Lung (tissue), 12 donors: ENCODE measurements around the gene NAXD. TPM values are rescaled to one million over a fixed set of nuclear protein-coding genes. Genes with fewer than 3 reads are reported as not detected.

ENCODE experiments used
- ATAC-seq: fragments of 200-7000 bp; cut with Tn5 transposase; one replicate; pipeline ENCODE4 v1.9.1; 2020; ENCODE audit warnings: moderate number of reproducible peaks; ENCODE audit not compliant: insufficient read depth, low FRiP score
- DNase-seq, 3 donors: peaks; one replicate each; pipeline ENCODE4 v3.0.0-alpha.2; 2013 to 2017
- H3K27ac ChIP-seq, 2 donors: one replicate each; pipeline ENCODE4 v1.5.1; 2013; ENCODE audit warnings: mild to moderate bottlenecking in 2 of 2, moderate library complexity in 2 of 2, control low read depth in 1 of 2, inconsistent platforms in 1 of 2, low read depth in 1 of 2, low read length in 1 of 2
- H3K27me3 ChIP-seq, 3 donors: one replicate each; pipeline ENCODE4 v1.5.1; 2013; ENCODE audit warnings: low read length in 2 of 3; ENCODE audit not compliant: control insufficient read depth in 3 of 3, insufficient read depth in 3 of 3
- H3K36me3 ChIP-seq, 4 donors: one replicate each; pipeline ENCODE4 v1.5.1; 2013; ENCODE audit warnings: low read length in 4 of 4, mild to moderate bottlenecking in 1 of 4, moderate library complexity in 1 of 4; ENCODE audit not compliant: control insufficient read depth in 4 of 4, insufficient read depth in 4 of 4
- H3K4me1 ChIP-seq, 5 donors: one replicate each; pipeline ENCODE4 v1.5.1; 2013; ENCODE audit warnings: low read length in 5 of 5, mild to moderate bottlenecking in 2 of 5, moderate library complexity in 1 of 5; ENCODE audit not compliant: control insufficient read depth in 5 of 5, insufficient read depth in 5 of 5
- H3K4me3 ChIP-seq: one replicate; pipeline ENCODE4 v1.5.1; 2013; ENCODE audit warnings: mild to moderate bottlenecking, control low read depth, moderate library complexity
- H3K9ac ChIP-seq, 2 donors: one replicate each; pipeline ENCODE4 v1.5.1; 2013; ENCODE audit warnings: low read length in 2 of 2, control low read depth in 1 of 2; ENCODE audit not compliant: insufficient read depth in 1 of 2
- H3K9me3 ChIP-seq, 4 donors: one replicate each; pipeline ENCODE4 v1.5.1; 2013; ENCODE audit warnings: low read length in 3 of 4, mild to moderate bottlenecking in 1 of 4, moderate library complexity in 1 of 4; ENCODE audit not compliant: control insufficient read depth in 4 of 4, insufficient read depth in 3 of 4
- CTCF ChIP-seq: IDR thresholded peaks from 2 replicates; pipeline ENCODE4 v1.5.1; 2012; ENCODE audit warnings: mild to moderate bottlenecking; ENCODE audit errors: control extremely low read depth, extremely low read depth
- WGBS, 2 donors: extraction: QIAGEN DNeasy Blood & Tissue Kit; methylation state at CpG; one replicate each; pipeline ENCODE4 v1.1.7; 2013; 5-methylcytosine and 5-hydroxymethylcytosine counted together
- polyA plus RNA-seq, 2 donors: library from polyadenylated mRNA; stranded (reverse); fragments of 200-250 nt; gene quantifications; one replicate each; pipeline ENCODE4 v1.2.1, GENCODE V29; 2013
- total RNA-seq, 2 donors: library from RNA; depleted of rRNA in 1 of 2; stranded (reverse); fragments of >200 nt in 1 of 2; gene quantifications; one replicate each; pipeline ENCODE4 v1.2.1, GENCODE V29; 2014 to 2021
- donor health status: control.
- donor health status: control.
- donor health status: Bipolar disorder and iron deficiency.
- donor health status: healthy.
- donor health status: DM: yes; HTN: yes; CAD: no.

NAXD gene
- total and polyA plus RNA-seq, 4 donors, result 24.1 to 28.9 (median 28.6) TPM

DNA sequence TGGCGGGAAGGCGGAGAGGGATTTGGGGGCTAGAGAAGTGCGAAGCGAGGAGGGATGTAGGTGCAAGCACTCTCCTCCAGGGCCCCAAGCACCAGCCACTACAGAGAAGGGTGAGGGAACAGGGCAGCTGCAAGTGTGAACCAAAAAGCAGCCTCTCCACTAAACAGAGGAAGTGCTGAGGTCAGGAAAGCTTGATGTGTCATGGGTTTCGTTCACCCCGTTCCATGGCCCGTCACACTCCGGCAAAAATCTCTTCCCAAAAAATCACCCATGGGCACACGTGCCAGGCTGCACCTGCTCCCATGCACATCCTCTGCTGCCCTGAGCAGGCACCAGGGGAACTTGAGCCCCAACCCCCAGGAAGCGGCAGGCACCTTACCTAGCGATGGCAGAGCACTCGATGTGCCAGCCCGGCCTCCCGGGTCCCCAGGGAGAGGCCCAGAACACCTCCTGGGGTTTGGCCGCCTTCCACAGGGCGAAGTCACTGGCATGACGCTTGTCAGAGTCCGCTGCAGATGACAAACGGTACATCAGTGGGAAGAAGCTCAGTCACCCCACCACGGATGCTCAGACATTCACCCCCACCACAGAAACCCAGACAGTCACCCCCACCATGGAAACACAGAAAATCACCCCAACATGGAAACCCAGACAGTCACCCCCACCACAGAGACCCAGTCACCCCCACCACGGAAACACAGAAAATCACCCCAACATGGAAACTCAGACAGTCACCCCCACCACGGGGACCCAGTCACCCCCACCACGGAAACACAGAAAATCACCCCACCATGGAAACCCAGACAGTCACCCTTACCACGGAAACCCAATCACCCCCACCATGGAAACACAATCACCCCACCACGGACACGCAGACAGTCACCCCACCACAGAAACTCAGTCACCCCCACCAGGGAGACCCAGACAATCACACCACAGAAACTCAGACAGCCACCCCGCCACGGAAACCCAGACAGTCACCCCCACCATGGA, 61.5 kb downstream of the NAXD start:
- DNase-seq (no peak), ATAC-seq (no peak)
- Histone ChIP-seq H3K27me3 (no peaks in the 10 kb centered on the region), H3K4me3 (no peak overlapping the region), H3K4me1 (no peaks in the 10 kb centered on the region), H3K9ac (no peak overlapping the region), H3K36me3 (peaks cover 9 to 39% (median 21%) of the 10 kb centered on the region in 4 donors), H3K27ac (no peak overlapping the region), H3K9me3 (peaks cover 0 to 1% (median 0%) of the 10 kb centered on the region in 4 donors)
- TF ChIP-seq CTCF, result no peak
- WGBS, 2 donors, result 86 to 96% methylated on average over 27 to 28 of the region's 28 CpGs

DNA sequence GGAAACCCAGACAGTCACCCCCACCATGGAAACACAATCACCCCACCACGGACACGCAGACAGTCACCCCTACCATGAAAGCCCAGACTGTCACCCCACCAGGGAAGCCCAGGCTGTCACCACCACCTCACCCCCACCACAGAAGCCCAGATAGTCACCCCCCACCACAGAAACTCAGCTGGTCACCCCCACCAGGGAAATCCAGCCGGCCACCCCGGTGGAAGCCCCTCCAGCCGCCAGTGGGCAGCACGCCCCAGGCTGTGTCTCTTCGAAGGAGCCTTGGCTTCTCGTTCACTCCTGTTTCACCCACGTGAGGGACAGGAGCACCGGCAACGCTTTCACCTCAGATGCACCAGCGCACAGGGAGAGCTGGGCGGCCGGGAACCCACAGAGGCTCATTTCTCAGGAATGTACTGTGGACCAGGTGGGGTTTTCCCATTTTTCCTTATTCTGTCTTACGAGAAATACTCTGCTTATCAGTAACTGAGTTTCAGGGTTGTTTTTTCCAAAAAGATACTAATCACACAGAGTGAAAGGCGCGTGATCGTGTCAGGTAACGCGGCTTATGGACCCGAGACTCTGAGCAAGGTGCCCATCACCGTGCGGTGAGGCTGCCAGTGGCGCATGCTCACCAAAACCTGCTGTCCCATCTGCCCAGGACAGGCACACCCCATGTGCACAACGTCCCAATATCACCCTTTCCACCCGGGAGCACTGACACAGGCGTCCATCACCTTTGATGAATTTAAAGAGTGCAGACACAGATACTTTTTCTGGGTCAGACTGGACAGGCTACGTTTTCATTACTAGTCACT, 62.6 kb downstream of the NAXD start:
- no peak overlapping the region for H3K4me3 ChIP-seq
- H3K9ac ChIP-seq, result no peak overlapping the region
- H3K27ac ChIP-seq, result no peak overlapping the region
- no peak for TF ChIP-seq CTCF
- no peak for ATAC-seq
- peaks cover 14 to 47% (median 26%) of the 10 kb centered on the region in 4 donors for H3K36me3 ChIP-seq
- no peaks in the 10 kb centered on the region for H3K4me1 ChIP-seq
- no peak for DNase-seq
- 94 to 95% methylated on average over 28 of the region's 28 CpGs for WGBS, 2 donors
- H3K9me3 ChIP-seq, result peaks cover 0 to 1% (median 0%) of the 10 kb centered on the region in 4 donors
- H3K27me3 ChIP-seq, result no peaks in the 10 kb centered on the region

GRCh38 chr13:110680852-110681251, 65.5 kb downstream of the NAXD start:
- no peak for TF ChIP-seq CTCF
- ATAC-seq (no peak), DNase-seq (no peak)
- H3K27ac ChIP-seq, result no peak overlapping the region
- peaks cover 17 to 56% (median 28%) of the 10 kb centered on the region in 4 donors for H3K36me3 ChIP-seq
- 92 to 95% methylated on average over 7 of the region's 7 CpGs for WGBS, 2 donors
- H3K4me3 ChIP-seq, result no peak overlapping the region
- no peaks in the 10 kb centered on the region for H3K27me3 ChIP-seq
- H3K9me3 ChIP-seq, result peaks cover 0 to 1% (median 0%) of the 10 kb centered on the region in 4 donors
- peaks cover 0 to 8% (median 0%) of the 10 kb centered on the region in 5 donors for H3K4me1 ChIP-seq
- no peak overlapping the region for H3K9ac ChIP-seq
